NCI-H187 treated with DMSO at 0.1 percent for 48 hours (cell line): Measurements from ENCODE around the gene BCAP29.
A peak's percentile ranks its signal among the peaks of the same experiment; 100 is the strongest.
"Not testable (repeated sequence)": the region's sequence is repeated elsewhere in the genome, so short reads cannot be mapped to it uniquely, and the experiment has no call there.

Experiments
- DNase-seq: peaks from one replicate; lab custom pipeline; 2025; lab: John Stamatoyannopoulos, UW

Gene BCAP29, protein sequence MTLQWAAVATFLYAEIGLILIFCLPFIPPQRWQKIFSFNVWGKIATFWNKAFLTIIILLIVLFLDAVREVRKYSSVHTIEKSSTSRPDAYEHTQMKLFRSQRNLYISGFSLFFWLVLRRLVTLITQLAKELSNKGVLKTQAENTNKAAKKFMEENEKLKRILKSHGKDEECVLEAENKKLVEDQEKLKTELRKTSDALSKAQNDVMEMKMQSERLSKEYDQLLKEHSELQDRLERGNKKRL

DNA sequence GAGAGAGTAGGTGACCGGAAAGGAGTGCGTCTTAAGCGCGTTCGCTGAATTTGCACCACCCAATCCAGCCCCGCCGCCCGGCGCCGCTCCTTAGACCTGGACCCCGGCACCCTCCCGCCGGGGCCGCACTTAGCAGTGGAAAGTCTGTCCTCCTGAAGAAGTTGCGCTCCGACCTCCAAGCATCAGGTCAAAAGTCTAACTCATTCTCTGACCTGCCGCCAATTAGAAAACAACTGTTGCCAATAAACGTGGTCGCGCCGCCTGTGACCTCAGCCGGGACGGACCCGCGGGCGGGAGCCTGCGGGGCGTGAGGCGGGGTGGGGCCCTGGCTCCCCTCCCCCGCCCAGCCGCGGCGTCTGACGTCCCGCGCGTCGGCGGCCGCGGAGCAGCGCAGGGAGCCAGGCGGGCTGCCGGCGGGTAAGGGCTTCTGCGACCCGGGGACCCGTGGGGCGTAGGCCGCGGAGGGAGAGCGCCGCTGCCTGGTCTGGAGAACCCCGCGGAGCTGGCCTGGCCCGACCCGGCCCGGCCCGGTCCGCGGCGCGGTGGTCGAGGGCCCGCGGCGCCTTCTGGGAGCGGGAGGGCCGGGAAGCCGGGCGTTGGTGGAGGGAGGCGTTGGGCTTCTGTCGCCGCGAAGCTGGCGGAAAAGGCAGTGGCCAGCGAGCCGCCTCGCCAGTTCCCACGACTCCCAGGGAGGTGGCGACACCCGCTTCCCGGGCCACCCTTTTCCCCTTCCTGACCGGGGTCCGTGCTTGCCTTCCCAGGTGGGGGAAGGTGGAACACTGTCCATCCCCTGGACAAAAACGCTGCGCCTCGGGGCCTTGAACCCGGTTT is at the start of gene BCAP29:
Gene BCAP29 (plus strand): TSS at position 362 of the 831 bp plus-strand sequence. CDS start 527 bp downstream, outside the sequence.
- DNase-seq: no peak

DNA sequence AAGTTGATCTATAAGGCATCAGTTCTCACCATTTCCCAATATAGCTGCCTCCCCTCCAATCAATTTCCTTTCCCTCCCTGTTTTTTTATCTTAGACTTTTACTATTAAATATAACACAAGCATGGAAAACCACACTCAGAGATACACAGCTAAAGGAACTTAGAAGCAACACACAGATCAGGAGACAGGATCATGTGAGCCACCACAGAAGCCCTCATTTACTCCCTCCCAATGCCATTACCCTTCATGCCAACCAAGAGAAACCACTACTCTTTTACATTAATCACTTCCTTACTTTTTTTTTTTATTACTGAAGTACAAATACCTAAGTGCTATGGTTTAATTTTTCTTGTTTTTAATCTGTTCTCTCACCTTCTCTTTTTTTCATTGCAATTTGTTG is 49.3 kb upstream of the BCAP29 start:
- DNase-seq: no peak

DNA sequence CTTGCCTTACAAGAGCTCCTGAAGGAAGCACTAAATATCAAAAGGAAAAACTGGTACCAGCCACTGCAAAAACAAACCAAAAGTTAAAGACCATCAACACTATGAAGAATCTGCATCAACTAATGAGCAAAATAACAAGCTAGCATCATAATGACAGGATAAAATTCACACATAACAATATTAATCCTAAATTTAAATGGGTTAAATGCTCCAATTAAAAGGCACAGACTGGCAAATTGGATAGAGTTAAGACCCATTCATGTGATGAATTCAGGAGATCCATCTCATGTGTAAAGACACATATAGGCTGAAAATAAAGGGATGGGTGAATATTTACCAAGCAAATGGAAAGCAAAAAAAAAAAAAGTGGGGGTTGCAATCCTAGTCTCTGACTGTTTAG is 45.9 kb upstream of the BCAP29 start:
- DNase-seq: no peak

DNA sequence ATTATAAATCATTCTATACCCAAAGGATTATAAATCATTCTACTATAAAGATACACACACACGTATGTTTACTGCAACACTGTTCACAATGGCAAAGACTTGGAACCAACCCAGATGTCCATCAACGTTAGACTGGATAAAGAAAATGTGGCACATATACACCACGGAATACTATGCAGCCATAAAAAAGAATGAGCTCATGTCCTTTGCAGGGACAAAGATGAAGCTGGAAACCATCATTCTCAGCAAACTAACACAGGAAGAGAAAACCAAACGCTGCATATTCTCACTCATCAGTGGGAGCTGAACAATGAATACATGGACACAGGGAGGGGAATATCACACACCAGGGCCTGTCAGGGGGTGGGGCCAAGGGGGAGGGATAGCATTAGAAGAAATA is 42.8 kb upstream of the BCAP29 start:
- DNase-seq: not testable (repeated sequence)

DNA sequence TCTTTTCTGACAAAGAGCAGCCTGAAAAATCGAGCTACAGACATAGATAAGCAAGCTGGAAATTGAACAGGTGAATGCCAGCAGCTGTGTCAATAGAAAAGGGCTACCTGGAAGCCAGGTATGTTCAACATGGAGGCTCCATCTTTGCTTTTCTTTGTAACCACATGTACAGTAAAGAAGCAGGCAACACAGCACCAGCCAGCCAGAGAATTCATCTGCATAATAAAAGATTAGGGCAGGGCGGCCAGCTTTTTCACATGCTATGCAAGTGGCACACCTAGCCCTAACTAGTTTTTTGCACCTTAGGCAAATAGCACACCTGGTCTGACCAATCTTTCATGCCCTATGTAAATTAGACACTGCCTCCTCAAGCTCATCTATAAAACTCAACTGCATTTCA is 42.0 kb upstream of the BCAP29 start:
- DNase-seq: peak; percentile 32

DNA sequence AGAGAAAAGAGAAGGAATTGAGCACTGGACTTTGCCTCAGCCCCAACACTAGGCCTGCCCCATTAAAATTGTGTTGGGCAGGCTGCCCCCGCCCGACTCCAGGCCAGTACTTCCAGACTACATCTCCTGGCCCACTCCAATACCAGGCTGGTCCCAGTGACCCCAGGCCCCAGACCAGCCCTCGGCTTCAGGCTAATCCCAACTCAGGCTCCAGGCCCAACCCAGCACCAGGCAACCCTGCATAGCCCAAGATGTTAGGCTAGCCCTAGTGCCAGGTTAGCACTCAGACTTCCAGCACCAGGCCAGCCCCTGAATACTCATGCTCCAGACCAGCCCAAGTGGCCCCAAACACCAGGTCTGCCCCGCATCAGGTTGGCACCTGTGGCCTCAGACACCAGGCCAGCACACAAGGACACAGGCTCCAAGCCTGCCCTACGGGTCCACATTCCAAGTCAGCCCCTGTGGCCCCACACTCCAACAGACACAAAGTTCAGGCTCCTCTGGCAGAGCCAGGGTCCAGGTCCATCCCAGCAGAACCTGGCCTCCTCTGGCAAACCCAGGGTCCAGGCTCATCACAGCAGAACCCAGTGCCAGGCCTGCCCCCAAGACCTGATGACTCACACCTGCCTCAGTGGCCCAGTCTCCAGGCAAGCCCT is 36.6 kb upstream of the BCAP29 start:
- DNase-seq: no peak

DNA sequence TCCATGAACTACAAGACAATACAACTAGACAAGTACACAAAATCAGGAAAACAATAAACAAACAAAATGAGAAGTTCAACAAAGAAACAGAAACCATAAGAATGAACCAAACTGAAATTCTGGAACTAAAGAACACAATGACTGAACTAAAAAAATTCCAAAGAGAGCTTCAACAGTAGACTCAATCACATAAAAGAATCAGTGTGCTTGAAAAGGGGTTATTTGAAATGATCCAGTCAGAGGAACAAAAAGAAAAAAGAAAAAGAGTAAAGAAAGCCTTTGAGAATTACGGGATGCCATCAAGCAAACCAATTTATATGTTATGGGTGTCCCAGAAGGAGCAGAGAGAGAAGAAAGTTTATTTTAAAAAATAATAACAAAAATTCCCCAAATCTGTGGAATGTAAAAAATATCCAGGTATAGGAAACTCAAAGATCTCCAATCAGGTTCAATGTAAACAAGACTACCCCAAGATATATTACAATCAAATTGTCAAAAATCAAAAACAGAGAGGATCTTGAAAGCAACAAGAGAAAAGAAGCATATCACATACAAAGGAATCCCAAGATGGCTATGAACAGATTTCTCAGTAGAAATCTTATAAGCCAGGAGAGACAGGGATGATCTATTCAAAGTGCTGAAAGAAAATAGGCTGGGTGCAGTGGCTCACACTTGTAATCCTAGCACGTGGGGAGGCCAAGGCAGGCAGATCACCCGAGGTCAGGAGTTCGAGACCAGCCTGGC is 35.0 kb upstream of the BCAP29 start:
- no peak for DNase-seq

DNA sequence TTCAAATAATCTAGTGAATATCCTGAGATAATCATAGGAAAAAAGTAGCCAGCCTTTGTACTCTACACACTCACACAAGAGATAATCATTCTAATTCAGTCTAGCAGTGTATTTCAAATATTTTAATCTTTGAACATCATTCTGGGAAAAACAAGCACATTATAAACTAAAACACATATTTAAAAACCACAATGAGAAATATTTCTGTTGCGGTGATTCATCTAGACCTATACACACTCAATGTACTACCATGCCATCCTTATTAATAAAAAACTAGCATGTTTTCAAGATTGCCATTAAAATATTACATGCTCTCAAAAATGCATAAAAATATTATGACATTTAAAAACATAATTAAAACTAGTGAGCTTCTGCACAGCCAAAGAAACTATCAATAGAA is 28.1 kb upstream of the BCAP29 start:
- DNase-seq: no peak

DNA sequence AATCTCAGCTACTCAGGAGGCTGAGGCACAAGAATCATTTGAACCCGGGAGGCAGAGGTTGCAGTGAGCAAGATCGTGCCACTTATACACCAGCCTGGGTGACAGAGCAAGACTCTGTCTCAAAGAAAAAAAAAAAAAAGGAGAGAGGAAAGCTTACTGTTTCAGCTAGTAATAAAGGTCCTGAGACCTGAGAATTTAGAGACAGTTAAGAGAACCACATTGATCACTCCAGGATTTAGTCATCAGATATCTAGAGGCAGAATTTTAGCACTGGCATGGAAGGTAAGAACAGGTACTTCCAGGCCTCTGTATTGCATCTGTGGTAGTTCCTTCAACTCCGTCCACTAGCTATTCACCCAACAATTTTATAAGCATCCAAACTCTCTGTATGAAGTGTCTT is 24.2 kb upstream of the BCAP29 start:
- DNase-seq: no peak

DNA sequence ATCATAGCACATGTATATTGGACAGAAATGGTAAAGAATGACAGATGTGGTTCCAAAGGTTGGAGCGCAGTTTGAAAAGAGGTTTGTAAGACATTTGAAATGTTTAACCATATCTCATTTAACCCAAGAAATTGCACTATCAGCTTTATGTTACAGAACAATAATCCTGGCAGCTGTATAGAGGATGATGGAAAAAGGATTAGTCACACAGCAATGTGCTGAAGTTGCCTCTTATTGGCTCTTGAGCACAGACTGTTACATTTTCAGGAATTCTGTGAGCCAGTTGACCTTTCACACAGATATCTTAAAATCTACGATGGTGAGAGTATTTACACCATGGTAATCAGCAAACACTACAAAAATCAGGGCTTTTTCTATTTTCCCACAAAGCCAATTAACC is 20.2 kb upstream of the BCAP29 start:
- no peak for DNase-seq

DNA sequence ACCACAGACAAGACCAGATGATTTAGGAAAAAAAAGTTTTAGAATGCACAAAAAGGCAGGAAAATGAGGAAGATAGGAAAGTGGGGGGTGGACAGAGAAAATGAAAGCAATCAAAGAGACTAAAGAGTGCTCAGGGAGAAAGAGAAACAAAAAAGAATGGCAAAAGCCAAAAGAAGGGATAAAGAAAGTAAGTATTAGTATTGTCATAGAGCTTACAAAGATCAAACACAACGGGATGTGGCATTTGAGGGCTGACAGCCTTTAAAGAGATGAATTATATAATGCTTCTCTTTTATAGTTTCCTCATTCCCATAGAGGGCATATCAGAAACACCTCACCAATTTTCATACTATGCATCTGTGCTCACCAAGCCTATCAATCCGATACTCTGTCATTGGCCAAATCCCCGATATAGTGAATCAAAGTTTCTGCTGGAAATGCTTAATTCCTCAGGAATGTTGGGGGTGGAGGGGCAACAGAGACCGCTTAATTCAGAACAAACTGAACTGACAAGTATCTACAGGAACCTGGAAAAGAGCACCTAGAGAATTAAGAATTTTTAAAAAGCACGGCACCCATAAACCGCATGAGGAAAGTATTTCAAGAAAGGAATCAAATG is 19.0 kb upstream of the BCAP29 start:
- DNase-seq: no peak

DNA sequence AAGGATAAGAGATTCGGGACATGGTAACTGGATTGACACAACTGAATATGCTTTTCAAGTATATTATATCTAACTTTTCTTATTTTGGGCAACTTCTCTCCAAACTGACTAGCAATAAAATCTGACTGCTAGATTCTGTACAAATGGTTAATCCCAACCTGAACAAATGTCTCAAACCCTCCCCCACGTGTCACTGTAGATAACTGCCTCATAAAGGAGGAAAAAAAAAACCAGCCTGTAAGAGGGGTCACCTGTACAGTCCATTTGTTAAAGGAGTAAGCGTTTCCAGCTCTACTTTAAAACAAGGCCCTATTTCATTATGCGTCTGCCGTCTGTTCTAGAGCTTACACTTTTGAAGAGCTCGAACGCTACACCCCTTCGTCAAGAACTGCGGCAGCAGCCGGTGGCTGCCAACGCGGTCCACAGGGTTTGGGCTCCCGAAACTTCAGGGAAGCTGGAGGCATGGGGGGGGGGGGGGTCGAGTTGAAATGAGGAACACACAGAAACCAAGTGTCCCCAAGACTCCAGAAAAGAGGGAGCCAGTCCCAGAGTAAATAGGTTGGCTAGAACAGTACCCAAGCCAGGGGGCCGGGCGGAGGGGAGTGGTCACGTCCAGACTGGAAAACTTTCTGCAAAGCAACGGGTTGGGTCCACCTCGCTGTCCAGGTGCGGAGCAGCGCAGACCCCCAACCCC is 16.8 kb upstream of the BCAP29 start:
- DNase-seq: no peak

DNA sequence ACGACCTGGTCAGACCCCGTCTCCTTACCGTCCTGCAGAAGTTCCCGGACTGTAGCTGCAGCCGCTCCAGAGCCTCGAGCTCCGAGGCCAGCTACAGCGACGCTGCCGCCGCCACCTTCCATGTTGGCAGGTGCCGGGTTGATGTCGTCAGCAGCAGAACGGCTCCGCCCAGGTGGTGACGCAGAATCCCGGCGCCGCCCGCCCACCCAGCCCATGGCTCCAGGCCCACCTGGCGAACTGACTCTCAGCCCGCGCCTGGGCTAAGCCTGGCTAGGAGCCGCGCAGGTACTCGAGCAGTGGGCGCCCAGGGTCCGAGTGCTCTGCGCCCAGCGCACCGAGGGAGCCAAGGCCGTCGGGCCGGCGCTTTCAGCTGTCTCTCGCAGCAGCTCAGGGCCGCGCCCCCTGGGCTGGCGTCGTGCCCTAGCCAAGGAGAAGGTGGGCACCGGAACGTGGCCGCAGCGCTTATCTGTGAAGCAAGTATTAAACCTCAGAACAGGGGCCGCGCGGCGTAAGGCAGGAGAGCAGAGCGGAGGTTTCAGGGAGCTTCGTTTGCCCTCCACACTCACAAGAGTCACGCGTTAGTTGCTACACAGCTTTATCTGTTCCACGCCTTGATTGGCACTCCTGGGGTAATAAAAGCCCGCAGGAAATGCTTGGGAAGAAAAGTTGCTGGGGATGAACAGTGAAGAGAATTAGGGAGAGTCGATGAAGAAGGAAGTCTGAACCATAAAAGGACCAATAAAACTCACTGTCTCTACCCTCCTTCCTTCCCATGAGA is 16.1 kb upstream of the BCAP29 start, which contains the start of the genes COG5 and DUS4L:
Gene COG5 (minus strand): TSS at position 146 of the 778 bp plus-strand sequence. CDS start 24 bp downstream, at position 122.
Gene DUS4L (plus strand): TSS at position 197 of the 778 bp plus-strand sequence. CDS start 3,100 bp downstream, outside the sequence.
- DNase-seq: no peak

DNA sequence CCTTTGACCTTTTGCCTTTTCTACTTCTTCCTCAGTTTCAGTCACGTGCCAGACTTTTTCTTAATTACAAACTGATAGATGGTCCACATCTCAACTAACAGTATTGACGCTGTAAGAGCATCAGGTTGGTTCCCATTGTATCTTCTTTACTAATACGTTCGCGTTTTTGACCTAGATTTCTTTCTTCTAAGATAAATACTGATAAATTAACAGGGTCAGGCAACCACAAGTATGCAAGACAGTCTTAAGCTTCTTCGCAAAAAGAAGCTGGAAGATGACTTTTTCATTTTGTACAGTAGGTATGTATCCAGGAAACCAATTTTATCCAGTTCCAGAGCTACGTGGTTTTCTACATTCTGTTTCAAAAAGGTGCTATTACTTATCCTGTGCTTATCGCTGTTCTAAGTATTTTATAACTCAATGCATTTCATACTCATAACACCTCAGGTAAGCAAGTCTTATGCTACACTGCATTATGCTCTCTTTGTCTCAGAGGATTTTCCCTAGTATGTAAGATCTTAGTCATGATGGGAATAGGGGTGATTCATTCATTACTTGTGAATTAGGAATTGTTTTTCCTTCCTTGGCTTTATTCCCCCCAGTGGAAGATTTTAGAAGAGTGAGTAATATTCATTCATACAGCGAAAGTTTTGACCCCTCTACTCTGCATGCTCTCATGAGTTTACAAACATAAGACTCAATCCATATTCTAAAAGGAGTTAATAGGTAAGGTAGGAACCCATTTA is 15.3 kb upstream of the BCAP29 start:
- no peak for DNase-seq

DNA sequence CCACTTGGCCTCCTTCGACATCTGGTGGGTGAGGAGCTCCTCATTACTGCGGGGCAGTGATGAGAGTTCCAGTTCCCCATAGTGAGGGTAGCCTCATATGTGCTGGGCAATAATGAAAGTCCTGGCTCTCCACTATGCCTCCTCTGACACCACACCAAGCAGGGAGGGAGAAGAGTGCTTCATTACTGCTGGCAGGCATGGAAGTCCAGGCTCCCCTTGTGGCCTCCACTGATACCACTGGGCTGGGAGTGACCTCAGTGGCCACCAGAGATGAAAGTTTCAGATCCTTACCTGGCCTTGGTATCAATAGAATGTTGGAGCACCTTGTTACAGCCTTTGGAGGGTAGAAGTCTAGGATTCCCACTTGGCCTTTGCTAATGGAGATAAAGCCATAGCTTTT is 9.7 kb upstream of the BCAP29 start:
- no peak for DNase-seq

DNA sequence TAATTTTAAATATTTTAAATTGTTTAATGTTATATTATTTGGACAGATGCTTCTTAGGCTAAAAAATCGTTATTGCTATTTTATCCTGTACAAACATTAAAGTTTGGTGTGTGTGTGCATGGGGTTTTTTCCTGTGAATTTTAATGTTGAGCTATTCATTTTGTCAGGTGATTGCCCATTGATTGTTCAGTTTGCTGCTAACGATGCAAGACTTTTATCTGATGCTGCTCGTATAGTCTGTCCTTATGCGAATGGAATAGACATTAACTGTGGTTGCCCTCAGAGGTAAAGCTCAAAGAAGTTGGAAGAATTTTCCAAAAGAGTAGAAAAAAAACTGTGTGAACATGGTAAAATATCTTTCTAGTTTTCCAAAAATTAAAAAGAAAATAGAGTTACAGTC is 6.5 kb upstream of the BCAP29 start:
- no peak for DNase-seq

DNA sequence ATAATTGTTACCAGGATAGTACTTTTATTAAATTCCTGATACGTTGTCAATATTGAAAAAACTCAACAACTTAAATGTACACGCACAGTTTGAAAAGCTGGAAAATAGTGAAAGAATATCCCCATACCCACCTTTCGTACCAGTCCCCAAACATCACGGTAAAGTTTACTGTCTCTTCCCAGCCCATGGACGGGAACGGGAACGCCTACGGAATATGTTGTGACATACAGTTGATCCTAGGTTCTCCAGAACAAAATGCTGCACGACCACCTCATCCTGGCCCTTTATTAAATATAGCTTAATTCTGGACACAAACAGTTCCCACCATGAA is 527 bp upstream of the BCAP29 start:
- DNase-seq: no peak

DNA sequence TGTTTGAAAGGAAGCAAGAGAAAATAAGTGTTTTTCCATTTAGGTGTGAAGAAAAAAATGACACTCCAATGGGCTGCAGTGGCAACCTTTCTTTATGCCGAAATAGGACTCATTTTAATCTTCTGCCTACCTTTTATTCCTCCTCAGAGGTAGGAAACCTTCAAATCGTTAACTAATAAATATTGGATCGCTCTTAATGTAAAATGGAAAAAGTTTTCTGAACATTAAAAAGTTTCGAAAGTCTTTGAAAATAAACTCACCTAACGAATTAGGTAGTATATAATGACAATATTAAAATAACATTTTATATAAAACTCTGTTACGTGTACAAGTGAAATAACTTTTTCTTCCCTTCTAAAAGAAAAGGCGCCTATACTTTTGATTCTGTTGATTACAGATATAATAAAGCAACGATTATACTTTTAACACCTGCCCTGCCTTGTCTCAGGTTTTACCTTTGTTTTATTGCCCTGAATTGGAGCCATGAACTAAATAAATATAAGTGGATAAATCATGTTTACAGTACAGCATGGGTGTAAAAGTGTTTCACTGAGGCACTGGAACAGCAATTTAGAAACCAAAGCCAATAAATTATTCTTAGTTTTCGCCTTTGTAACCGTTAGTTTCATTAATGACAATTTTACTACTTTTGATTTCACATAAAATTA is 804 bp downstream of the BCAP29 start:
- no peak for DNase-seq

DNA sequence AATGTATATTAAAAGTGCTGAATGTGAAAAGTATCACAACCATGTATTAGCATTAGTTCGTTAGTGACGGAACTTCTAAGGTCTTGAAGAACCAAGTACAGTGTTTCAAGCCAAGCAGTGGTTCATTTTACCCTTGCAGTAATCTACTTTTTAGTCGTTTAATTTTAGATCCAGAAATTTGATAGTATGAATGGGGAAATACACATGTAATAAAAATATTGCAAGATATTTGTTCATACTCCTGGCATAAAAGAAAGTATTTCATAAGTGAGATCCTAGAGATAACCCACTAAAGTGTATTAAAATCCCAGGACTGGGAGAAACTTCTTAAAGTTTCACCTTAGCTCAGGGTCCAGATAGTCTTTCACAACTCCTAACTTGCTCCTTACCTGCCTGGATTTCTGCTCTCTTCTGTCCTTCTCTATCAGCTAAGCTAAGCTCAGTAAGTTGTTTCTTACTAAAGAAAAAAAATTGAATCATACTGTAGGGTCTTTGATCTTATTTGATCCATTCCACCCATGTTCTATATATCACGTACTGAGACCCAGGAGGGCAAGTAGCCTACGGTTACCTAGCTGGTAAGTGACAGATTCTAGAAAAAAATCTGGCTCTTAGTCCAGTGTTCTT is 1.5 kb downstream of the BCAP29 start:
- no peak for DNase-seq
